Skin epidermis (tissue), 12 donors: Measurements from ENCODE around the gene NUDT3.

Experiments used
- H3K27ac ChIP-seq, 21 experiments: fragments of 200-600 bp; sonication (generic) in 11 of 21; one replicate each; pipeline ENCODE4 v1.5.0; 2020; ENCODE audit warnings: mild to moderate bottlenecking in 3 of 21, inconsistent platforms in 2 of 21, moderate library complexity in 2 of 21
- H3K4me3 ChIP-seq, 7 experiments: fragments of 200-600 bp; sonication (generic) in 2 of 7; one replicate each; pipeline ENCODE4 v1.5.0; 2020; ENCODE audit warnings: inconsistent platforms in 2 of 7, mild to moderate bottlenecking in 2 of 7, moderate library complexity in 1 of 7

NUDT3 gene

DNA sequence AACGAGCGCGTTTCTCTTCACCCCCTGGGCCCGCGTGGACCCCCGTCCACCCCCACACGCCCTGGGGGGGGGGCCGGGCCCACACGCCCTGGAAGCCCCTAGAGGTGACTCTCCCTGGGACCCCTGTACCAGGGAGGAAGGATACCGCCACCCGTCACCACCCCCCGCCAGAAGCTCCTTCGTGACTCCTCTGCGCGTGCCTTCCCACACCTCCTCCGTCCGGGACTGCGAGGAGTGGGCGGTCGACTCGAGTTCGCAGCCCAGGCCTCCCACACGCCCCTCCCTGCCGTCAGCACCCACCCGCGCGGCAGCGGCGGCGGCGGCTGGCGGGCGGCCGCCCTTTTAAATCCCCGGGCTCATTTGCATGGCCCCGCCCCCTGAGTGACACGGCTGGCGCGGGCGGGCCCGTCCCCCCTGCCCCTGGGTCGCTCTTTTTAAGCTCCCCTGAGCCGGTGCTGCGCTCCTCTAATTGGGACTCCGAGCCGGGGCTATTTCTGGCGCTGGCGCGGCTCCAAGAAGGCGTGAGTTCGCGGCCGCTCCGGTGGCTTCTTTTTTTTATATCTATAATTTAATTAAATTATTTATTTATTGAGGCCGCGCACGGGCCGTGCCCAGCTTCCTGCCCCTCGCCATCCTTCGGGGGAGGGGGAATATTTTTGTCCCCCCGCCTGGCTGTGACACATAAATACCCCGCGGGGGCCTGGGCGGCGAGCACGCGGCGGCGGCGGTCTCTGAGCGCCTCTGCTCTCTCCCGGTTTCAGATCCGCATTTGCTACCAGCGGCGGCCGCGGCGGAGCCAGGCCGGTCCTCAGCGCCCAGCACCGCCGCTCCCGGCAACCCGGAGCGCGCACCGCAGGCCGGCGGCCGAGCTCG, 155.8 kb downstream of the NUDT3 start, which contains the start of gene HMGA1:
Gene HMGA1, plus strand, starts transcription at position 431 of the 873 bp plus-strand sequence. CDS start 3,908 bp downstream, outside the sequence.
- H3K27ac ChIP-seq = peak within 1 kb of the TSS; percentile 72 to 95 (median 92)
- peak within 1 kb of the TSS; percentile 64 to 81 (median 72) for H3K4me3 ChIP-seq

DNA sequence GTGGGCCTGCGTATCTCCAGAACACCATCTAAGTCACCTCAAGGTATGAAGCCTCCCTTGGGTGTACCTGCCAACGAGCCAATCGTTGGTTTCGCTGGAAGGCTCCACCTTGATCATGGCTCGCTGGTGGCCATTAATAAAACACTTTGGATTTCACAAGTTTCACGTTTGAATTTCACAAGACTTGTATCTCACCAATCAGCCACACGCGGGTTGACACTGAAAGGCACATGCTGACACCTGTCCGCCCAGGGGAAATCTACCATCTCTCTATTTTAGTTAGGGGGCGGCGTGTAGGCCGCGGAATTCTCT, 156.4 kb downstream of the NUDT3 start:
- H3K4me3 ChIP-seq = peak overlapping the region; percentile 64 to 81 (median 69)
- peak overlapping the region; percentile 67 to 95 (median 88) for H3K27ac ChIP-seq

DNA sequence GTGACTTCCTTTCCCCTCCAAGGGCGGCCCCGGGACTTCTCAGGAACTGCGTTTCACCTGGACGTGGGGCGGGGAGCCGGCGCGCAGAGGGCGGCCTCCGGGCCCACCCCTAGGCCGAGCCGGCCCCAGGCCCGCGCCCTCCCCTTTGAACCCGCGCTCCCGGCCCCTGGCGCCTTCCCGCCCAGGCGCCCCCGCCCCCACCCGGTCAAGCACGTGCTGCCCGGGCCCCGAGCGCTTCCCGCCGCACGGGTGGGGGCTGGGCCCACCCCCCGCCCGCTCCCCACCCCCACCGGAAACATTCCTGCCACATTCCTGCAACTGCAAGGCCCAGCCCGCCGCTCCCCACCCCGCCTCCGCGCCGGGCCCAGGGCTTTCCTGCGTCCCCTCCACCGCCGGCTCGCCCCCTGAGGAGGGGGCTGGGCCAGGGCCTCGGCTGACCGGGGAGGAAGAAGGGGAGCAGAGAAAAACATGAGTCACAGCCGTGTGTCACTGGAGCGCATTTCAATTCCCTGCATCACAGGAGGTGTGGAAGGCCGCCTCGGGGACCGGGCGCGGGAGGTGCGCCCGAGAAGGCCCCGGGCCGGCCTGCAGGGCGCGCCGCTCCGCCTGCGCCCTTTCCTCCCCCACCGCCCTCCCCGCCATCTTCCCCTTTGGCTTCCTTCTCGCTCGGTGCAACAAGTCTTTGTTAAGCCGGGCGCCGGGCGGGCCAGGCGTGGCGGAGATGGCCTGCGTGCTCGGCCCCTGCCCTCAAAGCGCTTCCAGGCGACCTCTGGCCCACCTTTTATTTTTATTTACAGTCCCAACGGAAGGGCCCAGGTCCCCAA, 156.9 kb downstream of the NUDT3 start:
- Histone ChIP-seq H3K27ac (peak overlapping the region; percentile 67 to 95 (median 88)), H3K4me3 (peak overlapping the region; percentile 64 to 81 (median 69))

- peak overlapping the region in 3 of 7 experiments; percentile 71 to 81 (median 78) for H3K4me3 ChIP-seq
- peak overlapping the region in 19 of 21 experiments; percentile 46 to 95 (median 88) for H3K27ac ChIP-seq
These were observed 157.7 kb downstream of the NUDT3 start for GRCh38 chr6:34234667-34235306.

- H3K27ac ChIP-seq = peak overlapping the region in 3 of 21 experiments; percentile 6 to 88 (median 17)
- no peak overlapping the region for H3K4me3 ChIP-seq
These were observed 158.6 kb downstream of the NUDT3 start for GRCh38 chr6:34233867-34234266.

DNA sequence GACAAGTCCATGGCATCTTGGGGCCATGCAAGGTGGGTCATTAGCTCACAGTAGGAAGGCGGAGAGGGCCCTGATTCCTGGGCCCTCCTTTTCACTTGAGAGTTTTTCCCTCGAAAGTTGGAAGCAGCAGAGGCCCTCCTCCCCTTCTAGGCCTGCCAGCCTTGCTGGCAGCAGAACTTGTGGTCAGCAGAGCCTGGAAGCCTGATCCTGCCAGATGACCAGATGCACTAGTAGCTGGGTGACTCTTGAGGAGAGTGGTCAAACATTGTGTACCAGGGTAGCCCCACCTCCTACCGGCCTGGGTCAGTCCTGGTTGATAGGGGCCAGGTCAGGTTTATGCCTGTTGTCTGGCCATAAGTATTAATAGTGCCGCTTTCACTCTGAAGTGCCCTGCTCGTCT, 159.6 kb downstream of the NUDT3 start:
- Histone ChIP-seq H3K27ac (no peak overlapping the region), H3K4me3 (no peak overlapping the region)

DNA sequence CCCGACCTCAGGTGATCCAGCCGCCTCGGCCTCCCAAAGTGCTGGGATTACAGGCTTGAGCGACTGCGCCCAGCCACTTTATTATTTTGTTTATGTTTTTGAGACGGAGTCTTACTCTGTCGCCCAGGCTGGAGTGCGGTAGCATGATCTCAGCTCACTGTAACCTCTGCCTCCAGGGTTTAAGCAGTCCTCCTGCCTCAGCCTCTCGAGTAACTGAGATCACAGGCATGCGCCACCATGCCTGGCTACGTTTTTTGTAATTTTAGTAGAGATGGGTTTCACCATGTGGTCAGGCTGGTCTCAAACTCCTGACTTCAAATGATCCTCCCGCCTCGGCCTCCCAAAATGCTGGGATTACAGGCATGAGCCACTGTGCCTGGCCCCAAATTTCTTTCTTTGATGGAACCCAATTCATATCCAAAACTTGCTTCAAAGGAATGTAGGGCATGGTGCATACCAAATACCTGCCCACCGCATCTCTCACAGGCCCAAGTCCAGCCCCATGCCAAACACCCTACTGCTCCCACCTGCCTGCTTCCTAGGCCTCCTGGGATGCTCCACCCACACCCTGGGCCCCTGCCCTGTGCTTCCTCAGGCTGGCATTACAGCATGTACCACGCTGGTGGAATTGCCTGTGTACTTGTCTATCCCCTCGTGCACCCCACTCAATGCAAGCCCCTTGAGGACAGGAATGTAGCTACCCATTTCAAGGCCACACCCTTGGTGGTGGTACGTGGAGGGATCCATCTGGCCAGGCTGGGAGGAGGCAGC, 160.7 kb downstream of the NUDT3 start:
- H3K4me3 ChIP-seq = no peak overlapping the region

GRCh38 chr6:34230653-34231371, 161.7 kb downstream of the NUDT3 start:
- Histone ChIP-seq H3K27ac (peak overlapping the region in 5 of 21 experiments; percentile 2 to 60 (median 11)), H3K4me3 (no peak overlapping the region)

More for the DNA sequence above, 160.7 kb downstream of the NUDT3 start:
- H3K27ac ChIP-seq = peak overlapping the region in 2 of 21 experiments; percentile 11 to 60

GRCh38 chr6:34229877-34230276, 162.6 kb downstream of the NUDT3 start:
- H3K4me3 ChIP-seq = no peak overlapping the region
- H3K27ac ChIP-seq = peak overlapping the region in 1 of 21 experiments; percentile 7
